GM18502 (cell line): ENCODE data around the gene ANK3.

Source experiments
- ATAC-seq: cut with Tn5 transposase; IDR thresholded peaks from one replicate; pipeline ENCODE4 v1.9.1; 2021; ENCODE audit warnings: mild to moderate bottlenecking; ENCODE audit not compliant: unreplicated experiment, poor library complexity

Gene ANK3

GRCh38 chr10:60414877-60415585 is 25.4 kb upstream of the ANK3 start:
- ATAC-seq = no peak

DNA sequence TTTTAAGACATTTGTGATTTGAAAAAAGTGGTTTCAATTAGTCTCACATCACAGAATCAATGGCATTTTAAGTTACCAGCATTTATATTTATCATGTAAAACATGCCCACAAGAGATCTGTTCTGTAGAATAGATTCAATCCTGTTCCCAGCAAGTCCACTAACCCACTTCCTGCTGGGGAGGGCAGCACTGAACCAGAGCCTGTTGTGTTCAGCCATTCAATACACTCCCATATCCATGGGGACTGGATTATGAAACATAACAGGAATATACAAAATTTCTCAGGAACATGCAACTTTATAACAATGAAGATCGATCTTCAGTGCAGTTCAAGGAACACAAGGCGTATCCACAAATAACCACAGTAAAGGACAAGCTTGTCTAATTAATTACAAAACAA is 24.4 kb upstream of the ANK3 start:
- no peak for ATAC-seq

- ATAC-seq = no peak
Measured at GRCh38 chr10:60413306-60414012, 23.8 kb upstream of the ANK3 start.

- ATAC-seq = no peak
Measured at GRCh38 chr10:60410970-60411369, 21.3 kb upstream of the ANK3 start.

GRCh38 chr10:60409202-60409601 is 19.5 kb upstream of the ANK3 start:
- ATAC-seq = no peak

GRCh38 chr10:60406182-60406581 is 16.5 kb upstream of the ANK3 start:
- peak; percentile 47 for ATAC-seq

- no peak for ATAC-seq
Measured at GRCh38 chr10:60405172-60405571, 15.5 kb upstream of the ANK3 start.

DNA sequence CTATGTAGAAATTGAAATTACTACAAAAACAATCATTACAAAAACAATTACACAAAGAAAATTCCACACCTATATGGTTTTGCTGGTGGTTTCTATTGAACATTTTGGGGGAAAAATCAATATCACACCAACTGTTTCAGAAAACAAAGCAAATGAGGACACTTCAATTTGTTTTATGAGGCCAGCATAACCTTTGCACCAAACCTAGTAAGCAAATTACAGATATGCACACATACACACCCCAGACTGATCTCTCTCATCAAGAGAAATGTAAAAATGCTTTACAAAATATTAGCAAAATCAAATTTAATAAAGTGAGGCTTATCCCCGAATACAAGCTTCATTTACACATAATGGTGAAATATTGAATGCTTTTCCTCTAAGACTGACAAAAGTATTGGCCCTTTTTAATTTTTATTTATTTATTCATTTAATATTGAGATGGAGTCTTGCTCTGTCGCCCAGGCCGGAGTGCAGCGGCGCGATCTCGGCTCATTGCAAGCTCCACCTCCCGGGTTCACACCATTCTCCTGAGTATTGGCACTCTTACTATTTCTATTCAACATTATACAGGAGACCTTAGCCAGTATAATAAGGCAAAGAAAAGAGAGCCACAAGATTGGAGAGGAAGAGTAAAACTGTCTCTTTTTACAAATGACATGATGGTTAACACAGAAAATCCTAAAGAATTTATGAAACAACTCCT is 13.6 kb upstream of the ANK3 start:
- ATAC-seq = no peak

DNA sequence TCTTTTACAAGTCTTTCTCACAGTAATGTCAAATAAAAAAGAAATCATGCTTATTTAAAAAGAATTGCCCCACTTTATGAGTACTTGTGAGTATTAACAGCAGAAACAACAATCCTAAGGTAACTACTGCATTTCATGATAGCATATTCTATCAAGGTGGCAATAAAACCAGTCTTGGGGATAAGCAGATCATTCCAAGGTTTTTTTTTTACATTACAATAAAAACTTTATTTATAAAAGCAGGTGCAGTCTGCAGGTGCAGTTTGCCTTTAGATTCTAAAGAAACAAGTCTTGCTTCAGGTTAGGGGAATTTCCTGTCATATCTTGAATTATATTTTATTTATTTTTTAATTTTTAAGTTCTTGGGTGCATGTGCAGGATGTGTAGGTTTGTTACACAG is 10.7 kb upstream of the ANK3 start:
- no peak for ATAC-seq

DNA sequence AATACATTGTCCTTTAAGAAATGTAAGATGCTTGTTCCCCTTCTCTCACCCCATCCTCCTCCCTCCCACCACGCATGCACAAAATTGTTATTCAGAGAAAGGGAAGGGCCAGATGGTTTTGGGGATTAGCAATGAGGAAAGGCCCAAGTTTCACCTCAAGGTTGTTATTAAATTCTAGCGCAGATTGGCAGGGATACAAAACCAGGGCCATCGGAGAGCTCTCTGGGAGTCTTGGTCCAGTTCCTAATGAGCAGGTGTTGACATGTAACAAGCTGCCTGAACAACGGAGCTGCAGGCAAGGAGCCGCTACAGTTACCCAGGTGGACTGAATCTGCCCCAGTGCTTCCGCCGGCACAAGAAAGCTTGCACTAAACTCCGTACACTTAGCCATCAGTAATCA is 9.7 kb upstream of the ANK3 start:
- ATAC-seq = no peak

GRCh38 chr10:60397792-60398191 is 8.1 kb upstream of the ANK3 start:
- no peak for ATAC-seq

DNA sequence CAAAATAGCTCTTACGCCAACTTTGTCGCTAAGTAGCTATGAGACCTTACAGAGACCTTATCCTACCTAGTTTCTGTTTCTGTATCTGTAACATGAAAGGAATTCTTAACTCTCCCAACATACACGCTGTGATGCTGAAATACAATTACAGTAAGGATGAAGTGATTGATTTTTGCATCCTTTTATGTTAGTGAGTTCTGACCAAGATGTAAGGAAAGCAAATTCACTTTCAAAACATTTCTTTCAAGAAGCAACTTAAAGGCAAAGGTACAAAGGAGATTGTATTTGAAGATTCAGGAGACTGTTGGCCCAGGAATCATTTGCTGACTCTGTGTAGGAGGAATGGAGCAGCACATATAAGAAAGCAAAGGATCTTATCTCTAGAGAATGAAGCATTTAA is 7.1 kb upstream of the ANK3 start:
- no peak for ATAC-seq

GRCh38 chr10:60395711-60396110 is 6.0 kb upstream of the ANK3 start:
- ATAC-seq = no peak

- no peak for ATAC-seq
Measured at GRCh38 chr10:60394446-60394845, 4.8 kb upstream of the ANK3 start.

DNA sequence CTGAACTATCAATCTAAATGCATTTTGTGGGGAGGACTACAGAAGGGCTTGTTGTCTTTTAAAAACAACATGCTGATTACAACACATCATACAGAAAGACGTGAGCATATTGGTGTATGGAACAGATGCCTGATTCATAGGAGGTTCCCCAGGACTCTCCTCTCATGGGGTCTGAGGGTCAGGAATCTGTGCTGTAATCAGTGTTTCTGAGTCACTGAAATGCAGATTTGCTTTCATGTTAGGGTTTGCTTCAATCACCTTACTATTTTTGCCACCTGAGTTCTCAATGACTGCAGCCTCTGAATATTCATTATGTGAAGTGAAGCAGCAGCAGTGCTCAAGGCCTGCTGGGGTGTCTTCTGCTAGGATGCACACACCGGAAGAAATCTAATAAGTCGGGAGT is 550 bp upstream of the ANK3 start:
- ATAC-seq = no peak

DNA sequence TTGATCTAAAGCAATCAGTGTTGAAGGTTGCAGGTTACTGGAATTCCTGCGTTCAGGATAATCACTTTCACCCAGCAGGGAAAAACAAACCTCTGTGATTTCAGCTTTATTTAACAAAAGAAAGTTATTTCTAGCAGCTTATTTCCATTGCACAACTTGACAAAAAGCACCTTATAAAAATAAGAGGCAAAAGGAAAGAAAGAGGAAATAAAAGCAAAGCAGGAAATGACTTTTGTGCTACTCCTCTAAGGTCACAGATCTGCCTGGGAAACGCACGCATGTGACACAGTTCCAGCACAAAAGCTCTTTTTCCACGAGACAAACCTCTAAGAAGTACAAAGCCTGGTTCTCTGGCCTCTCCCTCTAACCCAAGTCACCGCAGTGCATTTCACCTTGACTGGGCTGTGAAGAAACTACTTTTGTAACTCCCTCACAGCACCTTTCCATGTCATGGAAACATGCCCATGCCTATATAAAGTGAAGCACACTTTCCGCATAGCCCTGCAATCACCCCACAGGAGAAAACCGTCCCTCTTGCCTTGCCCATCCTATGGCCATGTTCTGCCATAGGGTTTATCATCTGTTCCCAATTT is 870 bp downstream of the ANK3 start:
- ATAC-seq = no peak

DNA sequence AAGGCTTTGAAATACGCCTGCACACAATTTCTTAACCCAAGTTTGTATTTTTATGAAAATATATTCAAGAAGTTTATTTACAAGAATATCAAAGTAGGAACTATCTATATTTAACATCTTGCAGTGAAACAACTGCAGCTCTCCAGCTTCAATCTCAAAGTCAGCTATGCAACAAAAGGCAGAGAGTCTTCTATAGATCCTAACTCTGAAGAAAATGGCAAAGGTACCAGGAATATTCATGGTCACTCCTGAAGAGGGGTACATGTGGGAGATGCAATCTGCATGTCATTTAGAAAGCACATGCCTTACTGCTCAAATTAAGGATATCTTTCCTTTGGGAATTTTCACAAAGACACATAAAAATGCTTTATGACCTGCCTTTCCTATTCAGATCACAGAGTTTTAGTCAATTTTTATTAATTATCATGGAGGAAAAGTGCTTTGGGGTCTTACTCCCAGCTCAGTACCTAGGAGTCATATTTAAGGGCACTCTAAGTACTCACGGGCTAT is 1.5 kb downstream of the ANK3 start:
- ATAC-seq = no peak

DNA sequence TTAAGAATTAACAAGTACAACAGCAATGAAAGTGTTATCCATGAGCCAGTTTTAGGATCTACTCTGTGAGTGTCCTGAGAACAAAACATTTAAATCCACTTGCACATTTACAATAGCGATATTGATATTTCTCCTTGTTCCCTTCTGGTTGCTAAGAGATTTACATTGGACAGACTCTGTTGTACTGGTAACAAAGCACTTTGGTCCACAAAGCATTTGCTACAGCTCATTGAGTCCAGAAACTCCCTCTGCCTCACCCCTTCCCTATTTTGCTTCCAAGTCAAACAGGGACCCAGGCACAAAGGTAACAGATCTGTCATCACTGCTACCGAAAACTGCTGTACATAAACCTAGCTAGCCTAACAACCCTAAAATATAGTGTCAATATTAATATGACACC is 2.1 kb downstream of the ANK3 start:
- no peak for ATAC-seq

- ATAC-seq = no peak
Measured at GRCh38 chr10:60385399-60385738, 4.3 kb downstream of the ANK3 start.

- no peak for ATAC-seq
Measured at GRCh38 chr10:60384708-60385398, 4.8 kb downstream of the ANK3 start.
